ENCODE measurements around the gene TENT5C. TPM values are rescaled to one million over a fixed set of nuclear protein-coding genes. Genes with fewer than 3 reads are reported as not detected.

The TENT5C gene
- total and polyA plus RNA-seq, 9 of the 15 experiments (the other 6 are each of a cell fraction or from before 2014, with no cell fraction given): 1.8 to 7.7 (median 4.0) TPM

DNA sequence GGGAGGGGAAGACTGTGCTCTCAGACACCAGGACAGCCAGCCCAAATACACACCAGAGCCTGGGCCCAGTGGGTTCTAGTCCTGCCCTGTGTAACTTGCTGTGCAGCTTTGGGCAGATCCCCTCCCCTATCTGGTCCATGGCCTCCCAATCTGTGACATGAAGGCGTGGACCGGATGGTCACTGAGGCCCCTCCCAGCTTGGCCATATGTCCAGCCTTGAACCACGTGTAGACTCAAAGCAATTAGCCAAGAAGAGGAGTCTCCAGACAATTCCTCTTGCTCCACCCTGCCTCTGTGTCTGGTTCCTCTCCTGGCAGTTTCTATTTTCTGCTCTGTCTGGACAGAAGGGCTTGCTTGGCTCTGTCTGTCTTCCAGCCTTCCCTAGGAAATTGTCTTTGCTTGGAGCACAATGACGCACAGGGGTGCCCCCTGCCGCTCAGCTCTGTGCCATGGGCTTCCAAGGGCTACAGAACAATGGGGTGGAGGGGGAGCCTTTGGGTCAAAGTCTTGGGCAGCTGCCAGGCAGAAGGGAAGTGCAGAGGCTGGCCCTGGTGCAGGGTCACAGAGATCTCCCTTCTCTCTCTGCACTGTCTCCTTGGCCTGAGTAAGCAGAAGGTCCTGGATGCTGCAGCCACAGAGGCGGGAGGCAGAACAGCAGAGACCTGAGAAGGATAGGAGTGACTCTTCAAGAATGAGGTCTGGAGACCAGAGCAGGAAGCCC is 66.1 kb downstream of the TENT5C start (continued):
- TF ChIP-seq, protein P1, sequence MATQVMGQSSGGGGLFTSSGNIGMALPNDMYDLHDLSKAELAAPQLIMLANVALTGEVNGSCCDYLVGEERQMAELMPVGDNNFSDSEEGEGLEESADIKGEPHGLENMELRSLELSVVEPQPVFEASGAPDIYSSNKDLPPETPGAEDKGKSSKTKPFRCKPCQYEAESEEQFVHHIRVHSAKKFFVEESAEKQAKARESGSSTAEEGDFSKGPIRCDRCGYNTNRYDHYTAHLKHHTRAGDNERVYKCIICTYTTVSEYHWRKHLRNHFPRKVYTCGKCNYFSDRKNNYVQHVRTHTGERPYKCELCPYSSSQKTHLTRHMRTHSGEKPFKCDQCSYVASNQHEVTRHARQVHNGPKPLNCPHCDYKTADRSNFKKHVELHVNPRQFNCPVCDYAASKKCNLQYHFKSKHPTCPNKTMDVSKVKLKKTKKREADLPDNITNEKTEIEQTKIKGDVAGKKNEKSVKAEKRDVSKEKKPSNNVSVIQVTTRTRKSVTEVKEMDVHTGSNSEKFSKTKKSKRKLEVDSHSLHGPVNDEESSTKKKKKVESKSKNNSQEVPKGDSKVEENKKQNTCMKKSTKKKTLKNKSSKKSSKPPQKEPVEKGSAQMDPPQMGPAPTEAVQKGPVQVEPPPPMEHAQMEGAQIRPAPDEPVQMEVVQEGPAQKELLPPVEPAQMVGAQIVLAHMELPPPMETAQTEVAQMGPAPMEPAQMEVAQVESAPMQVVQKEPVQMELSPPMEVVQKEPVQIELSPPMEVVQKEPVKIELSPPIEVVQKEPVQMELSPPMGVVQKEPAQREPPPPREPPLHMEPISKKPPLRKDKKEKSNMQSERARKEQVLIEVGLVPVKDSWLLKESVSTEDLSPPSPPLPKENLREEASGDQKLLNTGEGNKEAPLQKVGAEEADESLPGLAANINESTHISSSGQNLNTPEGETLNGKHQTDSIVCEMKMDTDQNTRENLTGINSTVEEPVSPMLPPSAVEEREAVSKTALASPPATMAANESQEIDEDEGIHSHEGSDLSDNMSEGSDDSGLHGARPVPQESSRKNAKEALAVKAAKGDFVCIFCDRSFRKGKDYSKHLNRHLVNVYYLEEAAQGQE (IDR thresholded peaks at IDR 0.05; ENCODE audit: borderline replicate concordance): peak; percentile 93
- TF ChIP-seq, protein P1 (CRISPR knock-in tag; IDR thresholded peaks at IDR 0.05; ENCODE audit: low read depth): no peak
- TF ChIP-seq, protein P2, sequence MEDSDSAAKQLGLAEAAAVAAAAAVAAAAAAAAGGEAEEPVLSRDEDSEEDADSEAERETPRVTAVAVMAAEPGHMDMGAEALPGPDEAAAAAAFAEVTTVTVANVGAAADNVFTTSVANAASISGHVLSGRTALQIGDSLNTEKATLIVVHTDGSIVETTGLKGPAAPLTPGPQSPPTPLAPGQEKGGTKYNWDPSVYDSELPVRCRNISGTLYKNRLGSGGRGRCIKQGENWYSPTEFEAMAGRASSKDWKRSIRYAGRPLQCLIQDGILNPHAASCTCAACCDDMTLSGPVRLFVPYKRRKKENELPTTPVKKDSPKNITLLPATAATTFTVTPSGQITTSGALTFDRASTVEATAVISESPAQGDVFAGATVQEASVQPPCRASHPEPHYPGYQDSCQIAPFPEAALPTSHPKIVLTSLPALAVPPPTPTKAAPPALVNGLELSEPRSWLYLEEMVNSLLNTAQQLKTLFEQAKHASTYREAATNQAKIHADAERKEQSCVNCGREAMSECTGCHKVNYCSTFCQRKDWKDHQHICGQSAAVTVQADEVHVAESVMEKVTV (CRISPR knock-in tag; IDR thresholded peaks at IDR 0.05): peak; percentile 74
- TF ChIP-seq, protein P3, sequence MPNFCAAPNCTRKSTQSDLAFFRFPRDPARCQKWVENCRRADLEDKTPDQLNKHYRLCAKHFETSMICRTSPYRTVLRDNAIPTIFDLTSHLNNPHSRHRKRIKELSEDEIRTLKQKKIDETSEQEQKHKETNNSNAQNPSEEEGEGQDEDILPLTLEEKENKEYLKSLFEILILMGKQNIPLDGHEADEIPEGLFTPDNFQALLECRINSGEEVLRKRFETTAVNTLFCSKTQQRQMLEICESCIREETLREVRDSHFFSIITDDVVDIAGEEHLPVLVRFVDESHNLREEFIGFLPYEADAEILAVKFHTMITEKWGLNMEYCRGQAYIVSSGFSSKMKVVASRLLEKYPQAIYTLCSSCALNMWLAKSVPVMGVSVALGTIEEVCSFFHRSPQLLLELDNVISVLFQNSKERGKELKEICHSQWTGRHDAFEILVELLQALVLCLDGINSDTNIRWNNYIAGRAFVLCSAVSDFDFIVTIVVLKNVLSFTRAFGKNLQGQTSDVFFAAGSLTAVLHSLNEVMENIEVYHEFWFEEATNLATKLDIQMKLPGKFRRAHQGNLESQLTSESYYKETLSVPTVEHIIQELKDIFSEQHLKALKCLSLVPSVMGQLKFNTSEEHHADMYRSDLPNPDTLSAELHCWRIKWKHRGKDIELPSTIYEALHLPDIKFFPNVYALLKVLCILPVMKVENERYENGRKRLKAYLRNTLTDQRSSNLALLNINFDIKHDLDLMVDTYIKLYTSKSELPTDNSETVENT (CRISPR knock-in tag; IDR thresholded peaks at IDR 0.05): no peak
- TF ChIP-seq, protein P4, sequence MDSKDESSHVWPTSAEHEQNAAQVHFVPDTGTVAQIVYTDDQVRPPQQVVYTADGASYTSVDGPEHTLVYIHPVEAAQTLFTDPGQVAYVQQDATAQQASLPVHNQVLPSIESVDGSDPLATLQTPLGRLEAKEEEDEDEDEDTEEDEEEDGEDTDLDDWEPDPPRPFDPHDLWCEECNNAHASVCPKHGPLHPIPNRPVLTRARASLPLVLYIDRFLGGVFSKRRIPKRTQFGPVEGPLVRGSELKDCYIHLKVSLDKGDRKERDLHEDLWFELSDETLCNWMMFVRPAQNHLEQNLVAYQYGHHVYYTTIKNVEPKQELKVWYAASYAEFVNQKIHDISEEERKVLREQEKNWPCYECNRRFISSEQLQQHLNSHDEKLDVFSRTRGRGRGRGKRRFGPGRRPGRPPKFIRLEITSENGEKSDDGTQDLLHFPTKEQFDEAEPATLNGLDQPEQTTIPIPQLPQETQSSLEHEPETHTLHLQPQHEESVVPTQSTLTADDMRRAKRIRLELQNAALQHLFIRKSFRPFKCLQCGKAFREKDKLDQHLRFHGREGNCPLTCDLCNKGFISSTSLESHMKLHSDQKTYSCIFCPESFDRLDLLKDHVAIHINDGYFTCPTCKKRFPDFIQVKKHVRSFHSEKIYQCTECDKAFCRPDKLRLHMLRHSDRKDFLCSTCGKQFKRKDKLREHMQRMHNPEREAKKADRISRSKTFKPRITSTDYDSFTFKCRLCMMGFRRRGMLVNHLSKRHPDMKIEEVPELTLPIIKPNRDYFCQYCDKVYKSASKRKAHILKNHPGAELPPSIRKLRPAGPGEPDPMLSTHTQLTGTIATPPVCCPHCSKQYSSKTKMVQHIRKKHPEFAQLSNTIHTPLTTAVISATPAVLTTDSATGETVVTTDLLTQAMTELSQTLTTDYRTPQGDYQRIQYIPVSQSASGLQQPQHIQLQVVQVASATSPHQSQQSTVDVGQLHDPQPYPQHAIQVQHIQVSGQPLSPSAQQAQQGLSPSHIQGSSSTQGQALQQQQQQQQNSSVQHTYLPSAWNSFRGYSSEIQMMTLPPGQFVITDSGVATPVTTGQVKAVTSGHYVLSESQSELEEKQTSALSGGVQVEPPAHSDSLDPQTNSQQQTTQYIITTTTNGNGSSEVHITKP (IDR thresholded peaks at IDR 0.05; ENCODE audit: partially characterized antibody): peak; percentile 46
- TF ChIP-seq SMC3 (conservative IDR thresholded peaks at IDR 0.05; ENCODE audit: insufficient read depth, low read depth, low read length) (peak; percentile 72), YY1 (IDR thresholded peaks at IDR 0.05; ENCODE audit: borderline replicate concordance in 1 of 3, control insufficient read depth in 1 of 3, extremely low read depth in 1 of 3, insufficient read depth in 3 of 3, insufficient read length in 1 of 3, insufficient replicate concordance in 2 of 3, low read depth in 1 of 3, low read length in 2 of 3) (no peak), BACH1 (tag; IDR thresholded peaks at IDR 0.05) (no peak), TCFL5 (CRISPR knock-in tag; conservative IDR thresholded peaks at IDR 0.05) (no peak)

Measured in K562 (cell line).